UCSD-AML1 (cell line): ENCODE results near the gene PAPPA2.
"Not testable (repeated sequence)": the region's sequence is repeated elsewhere in the genome, so short reads cannot be mapped to it uniquely, and the experiment has no call there.

Source experiments
- DNase-seq: peaks from one replicate; lab custom pipeline; 2025; ENCODE audit not compliant: unreplicated experiment; lab: John Stamatoyannopoulos, UW

PAPPA2 gene

DNA sequence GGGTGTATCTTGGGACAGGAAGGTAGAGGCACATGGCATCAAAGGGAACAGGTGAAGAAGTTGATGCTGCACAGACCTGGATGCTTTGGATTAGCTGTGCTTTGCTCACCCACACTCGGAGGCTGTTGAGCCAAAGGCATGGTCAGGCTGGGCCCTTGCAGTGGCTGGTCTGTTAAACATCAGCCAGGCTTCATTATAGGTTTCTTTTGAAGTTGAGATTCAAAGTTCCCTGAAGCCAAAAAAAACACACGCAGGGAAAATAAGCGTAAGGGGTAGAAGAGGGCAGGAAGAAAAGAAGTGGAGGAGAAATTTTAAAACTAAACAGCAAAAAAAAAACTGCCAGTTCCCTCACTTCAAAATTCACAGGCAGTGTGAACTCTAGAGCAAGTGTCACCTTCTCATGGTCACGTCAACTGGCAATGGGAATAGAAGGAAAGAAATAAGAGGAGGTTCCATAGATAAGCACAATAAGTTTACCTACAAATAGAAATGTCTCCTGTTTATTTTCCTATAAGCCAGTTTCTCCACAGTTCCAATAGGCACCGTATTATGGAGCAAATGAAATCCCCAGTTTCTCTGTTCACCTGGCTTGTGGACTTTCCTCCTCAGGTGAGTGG is 139.5 kb downstream of the PAPPA2 start:
- DNase-seq: no peak

DNA sequence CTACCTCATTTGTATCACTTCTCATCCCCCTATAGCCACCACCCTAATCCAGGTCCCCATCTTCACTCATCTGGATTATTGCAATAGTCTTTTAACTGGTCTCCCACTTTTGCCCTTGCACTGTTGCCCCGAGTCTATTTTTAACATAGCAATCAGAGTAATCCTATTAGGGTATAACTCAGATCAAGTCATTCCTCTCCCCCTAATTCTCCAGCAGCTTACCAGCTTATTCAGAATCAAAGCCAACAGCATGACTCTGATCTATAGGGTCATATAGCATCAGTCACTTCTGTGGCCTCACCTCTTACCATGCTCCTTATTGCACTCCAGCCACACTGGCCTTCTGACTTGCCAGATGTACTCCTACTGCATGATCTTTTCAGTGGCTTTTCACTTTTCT is 140.7 kb downstream of the PAPPA2 start:
- DNase-seq: no peak

DNA sequence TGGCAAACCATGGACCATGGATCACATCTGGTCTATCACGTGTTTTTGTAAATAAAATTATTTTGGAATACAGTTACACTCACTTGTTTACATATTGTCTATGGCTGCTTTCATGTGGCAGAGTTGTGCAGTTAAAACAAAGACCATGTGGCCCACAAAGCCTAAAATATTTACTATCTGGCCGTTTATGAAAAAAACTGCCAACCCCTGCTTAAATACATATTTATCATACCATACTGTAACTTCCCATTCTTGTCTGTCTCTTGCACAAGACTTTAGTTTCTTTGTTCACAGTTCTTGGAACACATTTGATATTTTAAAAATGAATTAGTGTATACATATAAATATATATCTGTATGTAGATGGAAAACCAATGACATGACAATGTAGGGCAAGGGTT is 141.5 kb downstream of the PAPPA2 start:
- no peak for DNase-seq

DNA sequence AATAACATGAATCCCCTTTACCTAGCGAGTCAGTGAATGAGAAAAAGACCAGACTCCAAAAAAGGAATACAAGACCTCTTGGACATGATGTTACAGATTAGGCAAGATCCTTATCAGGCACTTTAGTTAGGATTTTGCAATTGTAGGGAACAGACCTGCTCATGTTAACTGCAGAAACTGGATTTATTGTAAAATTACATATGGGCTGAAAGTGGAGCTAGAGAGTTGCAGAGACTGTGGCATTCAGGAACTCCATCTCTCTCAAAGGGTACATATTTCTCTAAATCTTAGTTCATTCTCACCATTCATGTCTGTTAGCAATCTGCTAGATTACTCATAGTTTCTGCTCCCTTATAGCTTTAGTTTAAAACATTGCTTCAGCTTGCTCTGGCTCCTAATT is 142.2 kb downstream of the PAPPA2 start:
- DNase-seq: no peak

DNA sequence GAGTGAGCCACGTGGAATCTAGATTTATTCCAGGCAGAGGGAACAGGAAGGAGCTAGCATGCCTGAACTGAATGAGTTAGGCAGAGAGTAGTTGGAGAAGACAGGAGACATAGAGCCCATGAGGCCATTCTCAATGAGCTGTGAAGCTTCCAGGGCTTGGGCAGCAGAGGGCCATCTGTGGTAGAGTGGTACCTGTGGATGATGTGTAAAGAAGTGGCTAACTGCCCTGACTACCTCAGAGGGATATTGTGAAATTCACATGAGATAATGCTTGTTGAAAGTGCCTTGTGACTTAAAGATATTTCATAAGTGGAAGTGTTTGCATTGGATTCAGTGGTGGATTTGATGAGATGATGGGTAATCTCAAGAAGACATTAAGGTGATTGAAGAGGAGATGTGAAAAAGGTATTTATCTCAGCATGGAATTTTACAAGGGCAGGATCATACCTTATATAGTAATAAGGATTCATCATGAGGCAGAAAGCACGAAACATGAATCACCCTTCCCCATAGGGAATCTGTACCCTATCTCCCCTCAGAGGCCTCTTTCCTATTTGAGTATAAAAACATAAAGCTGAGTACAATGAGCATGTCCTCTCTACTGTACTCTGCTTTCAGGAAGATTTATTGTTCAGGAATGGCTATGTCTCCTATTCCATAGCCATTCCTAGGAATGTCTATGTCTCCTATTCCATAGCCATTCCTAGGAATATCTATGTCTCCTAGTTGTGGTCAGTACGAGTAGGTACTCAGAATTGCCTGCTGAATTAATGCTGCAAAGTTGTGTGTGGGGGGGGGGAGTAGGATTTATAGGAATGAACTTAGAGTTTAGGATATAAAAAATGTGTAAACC is 146.8 kb downstream of the PAPPA2 start:
- DNase-seq: no peak

DNA sequence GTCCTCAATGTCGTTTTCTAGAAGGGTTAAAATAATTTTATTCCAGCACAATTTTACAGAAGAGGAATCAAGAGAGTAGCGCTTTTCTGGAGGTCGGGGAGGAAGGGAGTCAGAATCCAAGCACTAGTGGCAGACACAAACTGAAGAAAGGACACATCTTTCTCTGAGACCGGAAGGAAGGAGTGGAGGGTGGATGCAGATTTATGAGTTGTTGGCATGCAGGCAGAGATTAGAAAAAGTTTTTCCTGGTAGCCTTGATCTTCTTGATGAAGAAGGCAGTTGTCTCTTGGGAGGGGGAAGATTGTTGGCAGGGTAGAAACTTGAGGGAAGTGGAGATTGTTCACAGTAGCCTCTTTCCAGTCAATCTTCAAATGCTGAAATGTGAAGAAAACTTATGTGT is 149.8 kb downstream of the PAPPA2 start:
- DNase-seq: no peak

DNA sequence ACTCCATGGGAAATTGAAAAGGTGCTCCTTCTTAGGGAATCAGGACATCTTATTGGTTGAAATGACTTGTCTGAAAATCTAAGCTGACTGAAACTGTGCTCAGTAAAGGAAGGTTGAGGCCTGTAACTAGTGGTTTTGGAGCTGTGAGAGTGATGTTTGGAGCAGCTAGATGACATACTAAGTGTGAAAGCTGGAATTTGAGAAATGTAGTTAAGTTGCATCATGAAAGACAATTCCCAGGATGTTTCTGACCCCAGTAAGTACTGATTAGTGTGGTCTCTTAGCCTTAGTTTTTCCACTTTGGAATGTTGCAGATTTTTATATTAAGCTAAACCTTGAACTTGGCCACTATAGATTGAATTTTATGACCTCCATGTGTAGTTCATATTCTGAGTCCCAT is 154.9 kb downstream of the PAPPA2 start:
- DNase-seq: no peak

DNA sequence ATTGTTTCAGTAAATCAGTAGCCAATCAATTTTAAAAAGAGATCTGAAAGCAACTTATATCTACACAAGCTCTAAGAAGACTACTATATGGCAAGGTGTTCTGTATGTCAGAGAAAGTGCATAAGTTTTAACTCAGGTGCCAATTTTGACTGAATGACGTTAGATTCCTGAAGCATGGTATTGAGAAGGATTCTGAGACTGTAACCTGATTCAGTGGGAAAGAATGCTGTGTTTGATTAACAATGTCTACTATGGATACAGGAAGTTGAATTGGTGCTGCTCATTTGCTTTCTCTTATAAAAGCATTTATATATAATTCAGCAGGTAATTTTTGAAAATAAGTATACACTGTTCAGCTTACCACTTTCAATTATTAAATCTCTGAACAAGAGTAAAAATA is 156.3 kb downstream of the PAPPA2 start:
- DNase-seq: no peak

DNA sequence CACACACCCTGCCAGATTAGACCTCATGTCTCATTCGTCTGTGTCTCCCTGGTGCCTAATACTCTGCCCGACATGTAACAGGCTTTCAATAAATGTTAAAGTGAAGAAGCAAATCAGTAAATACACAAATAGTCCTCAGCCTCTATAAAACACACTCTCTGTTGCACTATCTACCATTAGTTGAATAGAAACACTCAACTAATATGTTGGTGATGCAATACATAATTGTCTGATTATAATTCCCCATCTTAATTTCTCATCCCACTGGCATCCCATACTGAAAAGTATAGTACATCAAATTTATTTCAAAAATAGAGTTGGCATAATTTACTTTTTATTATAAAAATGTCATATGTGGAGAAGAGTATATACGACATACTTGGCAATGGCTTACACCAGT is 162.4 kb downstream of the PAPPA2 start:
- no peak for DNase-seq

DNA sequence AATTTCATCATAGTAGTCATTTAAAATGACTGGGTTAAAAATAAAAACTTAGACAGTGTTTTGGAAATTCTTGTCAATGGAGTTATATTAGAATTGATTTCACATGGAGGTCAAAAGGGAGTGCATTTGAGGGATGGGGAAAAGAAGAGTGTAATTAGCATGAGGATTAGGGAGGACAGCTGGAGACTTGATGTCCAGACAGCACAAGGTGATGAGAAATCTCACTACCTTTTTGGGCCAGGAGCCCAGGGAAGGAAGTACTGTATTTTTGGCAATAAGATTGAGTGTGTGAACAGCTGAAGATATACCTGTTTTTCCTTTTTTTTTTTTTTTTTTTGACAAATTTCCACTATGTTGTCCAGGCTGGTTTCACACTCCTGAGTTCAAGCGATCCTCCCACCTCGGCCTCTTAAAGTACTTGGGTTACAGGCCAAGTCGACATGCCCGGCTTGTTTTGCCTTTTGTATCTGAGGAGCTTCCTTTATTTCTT is 163.6 kb downstream of the PAPPA2 start:
- DNase-seq: no peak

DNA sequence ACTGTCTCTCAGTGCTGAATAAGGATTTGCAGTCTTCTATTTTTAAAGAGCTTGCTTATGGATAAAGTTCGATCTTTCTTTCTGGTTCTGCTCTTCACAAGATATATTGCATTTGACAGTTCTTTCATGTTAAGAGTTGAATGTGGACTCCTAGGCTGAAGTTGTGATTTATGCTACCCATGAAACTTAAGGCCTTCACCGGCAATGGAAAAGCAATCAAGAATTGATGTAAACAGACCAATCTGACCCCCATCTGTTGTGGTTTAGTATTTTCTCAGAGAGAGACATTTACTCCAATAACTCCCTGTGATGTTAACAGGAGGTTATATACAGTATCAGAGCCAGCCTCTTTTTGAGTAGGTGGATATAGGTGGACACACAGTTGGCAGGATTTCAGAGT is 165.8 kb downstream of the PAPPA2 start:
- no peak for DNase-seq

DNA sequence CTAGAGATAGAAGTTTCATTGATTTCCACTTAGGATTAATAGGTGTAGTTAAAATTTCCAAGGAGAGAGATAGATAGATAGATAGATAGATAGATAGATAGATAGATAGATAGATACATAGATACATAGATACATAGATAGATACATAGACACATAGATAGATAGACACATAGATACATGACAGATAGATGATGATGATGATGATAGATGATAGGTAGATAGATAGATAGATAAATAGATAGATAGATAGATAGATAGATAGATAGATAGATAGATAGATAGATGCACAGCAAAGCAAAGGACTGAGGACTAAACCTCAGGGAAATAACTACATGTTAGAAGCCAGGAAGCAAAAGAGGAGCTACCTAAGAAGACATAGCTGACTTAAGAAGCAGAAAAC is 171.8 kb downstream of the PAPPA2 start:
- DNase-seq: not testable (repeated sequence)

DNA sequence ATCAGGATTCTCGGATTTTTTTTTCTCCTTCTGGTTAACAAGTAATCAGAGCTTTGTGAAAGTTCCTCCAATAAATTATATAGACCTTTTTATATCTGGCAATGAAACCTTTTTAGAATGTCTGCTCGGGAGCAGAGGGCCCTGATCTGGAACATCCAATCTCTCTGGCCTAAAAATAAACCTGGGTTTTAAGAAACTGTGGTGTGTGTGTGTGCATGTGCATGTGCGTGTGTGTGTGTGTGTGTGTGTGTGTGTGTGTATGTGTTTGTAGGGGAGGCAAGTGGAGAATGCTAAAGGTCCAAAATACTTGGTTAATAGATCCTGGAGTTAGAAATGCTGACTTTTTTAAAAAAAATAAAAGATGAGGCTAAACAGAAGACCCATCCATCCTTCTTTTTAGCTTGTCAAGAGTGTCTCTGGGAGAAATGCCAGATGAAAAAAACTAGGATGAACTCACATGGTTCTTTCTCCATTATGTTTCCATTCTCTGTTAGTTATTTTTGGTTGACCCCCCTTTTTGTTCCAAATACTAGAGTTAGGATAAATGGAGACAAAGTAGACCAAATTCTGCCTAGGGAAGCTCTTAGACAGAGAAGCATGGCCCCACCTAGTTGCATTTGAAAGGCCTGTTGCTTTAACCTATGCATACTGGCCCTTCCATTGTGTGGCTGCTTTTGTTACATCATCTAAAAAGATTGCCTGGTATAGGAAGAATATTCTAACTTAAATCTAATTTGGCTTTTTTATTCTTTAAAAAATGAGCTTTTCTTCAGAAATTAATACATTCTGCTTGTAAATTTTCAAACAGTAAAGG is 175.9 kb downstream of the PAPPA2 start:
- DNase-seq: no peak

DNA sequence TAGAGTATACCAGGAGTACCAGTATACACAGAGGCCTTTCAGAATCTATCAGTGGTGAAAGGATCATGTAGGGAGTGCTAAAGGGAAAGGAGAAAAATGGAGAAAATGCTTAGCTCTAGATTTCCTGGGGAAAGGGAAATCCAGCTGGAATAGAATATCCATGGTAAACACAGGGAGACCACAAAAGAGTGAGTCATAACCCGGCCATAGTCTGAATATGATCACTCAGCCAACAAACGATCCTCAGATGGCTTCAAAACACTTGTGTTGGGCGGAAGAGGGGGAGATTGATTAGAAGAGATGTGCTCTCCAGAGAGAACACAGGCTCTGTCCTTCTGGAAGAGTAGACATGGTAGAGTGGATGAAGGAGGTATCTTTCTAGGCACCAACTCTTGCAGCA is 180.6 kb downstream of the PAPPA2 start:
- DNase-seq: no peak

DNA sequence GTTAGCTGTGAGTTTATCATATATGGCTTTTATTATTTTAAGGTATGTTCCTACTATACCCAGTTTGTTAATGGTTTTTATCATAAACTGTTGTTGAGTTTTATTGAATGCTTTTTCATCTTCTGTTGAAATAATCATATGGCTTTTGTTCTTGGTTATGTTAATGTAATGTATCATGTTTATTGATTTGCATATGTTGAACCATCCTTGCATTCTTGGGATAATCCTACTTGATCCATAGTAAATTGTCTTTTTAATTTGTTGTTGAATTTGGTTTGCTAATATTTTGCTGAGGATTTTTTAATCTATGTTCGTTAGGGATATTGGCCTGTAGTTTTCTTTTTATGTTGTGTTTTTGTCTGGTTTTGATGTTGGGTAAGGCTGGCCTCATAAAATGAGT is 185.6 kb downstream of the PAPPA2 start:
- no peak for DNase-seq

DNA sequence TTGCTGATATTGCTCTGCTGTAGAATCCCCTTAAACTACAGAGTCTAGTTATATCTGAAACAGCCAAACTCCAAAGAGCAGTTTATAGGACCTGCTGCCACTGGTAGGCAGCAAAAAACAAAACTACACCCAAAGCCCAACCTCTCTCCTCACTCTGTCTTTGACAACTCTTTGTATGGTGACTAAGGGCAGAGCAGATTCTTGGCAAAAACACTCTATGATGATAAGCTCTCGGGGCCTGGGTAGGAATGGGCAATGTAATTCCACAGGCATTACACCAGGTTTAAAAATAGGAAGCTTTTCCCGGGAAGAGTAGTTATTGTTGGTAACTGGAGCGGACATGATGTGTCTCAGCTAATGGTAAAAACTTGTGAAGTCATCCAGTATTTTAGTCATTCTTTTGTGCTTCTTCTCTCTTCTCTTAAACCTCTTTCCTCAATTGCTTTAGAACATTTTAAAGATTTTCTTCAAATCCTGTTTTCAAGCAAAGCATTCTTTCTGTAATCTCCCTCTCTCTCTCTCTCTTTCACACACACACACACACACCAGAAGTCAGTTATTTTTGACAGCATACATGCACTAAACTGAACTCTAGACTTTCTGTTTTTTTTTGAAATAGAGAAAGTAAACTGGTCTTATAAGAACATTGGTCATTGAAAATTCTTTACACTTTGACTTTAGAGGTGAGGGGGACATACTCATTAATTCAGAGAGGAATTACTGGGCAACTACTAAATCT is 193.5 kb downstream of the PAPPA2 start:
- DNase-seq: no peak

DNA sequence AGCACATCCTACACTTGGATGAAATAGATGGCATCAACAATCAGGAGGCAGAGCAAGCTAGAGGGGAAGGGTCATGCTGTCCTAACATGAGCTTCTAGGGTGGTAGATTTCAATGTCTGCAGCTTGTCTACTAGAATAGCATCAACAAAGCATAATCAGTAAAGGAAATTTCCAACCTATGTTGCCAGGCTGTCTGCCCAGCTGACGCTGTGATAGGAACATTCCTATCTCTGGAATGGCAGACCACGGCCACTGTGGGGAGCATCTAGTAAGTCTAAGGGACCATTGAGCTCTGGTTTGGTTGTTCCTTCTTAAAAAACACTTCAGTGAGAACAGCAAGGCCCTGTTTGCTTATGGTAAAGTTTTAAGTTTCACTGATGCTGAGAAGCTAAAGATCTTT is 206.8 kb downstream of the PAPPA2 start:
- DNase-seq: no peak

DNA sequence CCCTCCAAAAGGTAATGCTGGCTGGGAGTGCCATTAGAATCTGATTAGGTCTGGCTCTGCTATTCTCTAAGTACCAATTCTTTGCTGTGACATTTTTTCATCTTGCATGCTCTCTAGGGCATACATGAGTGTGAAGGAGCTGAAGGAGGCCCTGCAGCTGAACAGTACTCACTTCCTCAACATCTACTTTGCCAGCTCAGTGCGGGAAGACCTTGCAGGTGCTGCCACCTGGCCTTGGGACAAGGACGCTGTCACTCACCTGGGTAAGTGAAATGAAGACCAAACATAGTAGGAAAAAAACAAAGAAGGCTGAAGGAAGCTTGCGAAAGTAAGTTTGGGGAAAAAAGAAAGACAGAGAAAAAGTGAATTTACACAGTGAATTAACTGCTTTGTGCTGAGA is 207.9 kb downstream of the PAPPA2 start:
- DNase-seq: no peak

DNA sequence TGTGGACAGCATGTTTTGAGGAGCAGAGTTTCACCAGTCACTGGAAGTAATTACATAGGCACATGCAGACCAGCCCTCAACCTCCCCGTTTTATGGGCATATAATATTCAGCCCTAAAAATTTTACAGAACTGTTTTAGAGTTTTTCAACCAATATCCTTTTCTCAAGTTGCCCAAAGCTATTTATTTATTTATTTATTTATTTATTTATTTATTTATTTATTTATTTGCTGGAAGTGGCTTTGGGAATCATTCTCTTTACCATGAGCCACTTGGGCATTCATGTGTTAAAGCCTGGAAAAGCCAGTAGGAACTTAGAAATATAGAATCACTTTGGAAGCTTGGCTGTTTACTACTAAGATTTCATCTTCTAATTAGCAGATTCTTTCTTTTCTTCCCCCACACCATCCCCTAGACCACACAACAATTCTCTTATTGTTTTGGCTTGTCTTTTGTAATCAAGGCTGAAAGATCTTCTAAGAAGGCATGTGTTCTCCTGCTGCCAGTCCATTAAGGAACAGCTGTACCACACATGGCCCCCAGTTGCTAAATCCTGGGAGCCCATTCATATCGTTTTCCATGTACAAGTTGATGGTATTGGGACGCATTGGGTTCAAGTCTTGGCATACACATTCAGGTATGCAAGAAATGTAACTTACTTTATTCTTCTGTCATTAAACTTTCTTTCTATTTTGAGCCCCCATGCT is 220.0 kb downstream of the PAPPA2 start:
- no peak for DNase-seq
